ENCODE measurements around the gene DPRX.

DNA sequence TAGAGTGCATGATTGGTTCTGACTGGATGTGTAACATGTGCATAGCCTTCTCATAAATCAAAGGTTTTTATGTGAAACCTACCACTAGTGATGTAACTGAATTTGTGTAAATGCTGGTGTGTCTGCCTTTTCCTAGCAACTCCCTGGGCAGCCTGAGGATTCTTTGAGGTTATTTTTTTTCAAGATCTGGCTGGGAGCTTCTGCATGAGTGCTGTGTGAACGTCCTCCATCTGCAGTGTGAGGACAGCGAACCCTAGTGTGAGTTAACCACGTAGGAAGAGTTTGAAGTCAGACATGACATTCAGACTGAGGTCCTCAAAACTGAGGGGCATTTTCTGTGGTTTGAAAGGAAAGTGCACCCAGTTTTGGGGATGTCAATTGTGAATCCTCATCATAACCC, 39.9 kb downstream of the DPRX start:
- TF ChIP-seq POLR2A (IDR thresholded peaks at IDR 0.05) = no peak
- TF ChIP-seq, protein P1, sequence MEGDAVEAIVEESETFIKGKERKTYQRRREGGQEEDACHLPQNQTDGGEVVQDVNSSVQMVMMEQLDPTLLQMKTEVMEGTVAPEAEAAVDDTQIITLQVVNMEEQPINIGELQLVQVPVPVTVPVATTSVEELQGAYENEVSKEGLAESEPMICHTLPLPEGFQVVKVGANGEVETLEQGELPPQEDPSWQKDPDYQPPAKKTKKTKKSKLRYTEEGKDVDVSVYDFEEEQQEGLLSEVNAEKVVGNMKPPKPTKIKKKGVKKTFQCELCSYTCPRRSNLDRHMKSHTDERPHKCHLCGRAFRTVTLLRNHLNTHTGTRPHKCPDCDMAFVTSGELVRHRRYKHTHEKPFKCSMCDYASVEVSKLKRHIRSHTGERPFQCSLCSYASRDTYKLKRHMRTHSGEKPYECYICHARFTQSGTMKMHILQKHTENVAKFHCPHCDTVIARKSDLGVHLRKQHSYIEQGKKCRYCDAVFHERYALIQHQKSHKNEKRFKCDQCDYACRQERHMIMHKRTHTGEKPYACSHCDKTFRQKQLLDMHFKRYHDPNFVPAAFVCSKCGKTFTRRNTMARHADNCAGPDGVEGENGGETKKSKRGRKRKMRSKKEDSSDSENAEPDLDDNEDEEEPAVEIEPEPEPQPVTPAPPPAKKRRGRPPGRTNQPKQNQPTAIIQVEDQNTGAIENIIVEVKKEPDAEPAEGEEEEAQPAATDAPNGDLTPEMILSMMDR (IDR thresholded peaks at IDR 0.05) = no peak
